Testis (tissue), 2 donors: Measurements from ENCODE around the gene ZNF692.

Source experiments
- POLR2A ChIP-seq: fragments of 450-650 bp; IDR thresholded peaks from one replicate; pipeline ENCODE4 v1.6.1; 2017; ENCODE audit warnings: antibody characterized with exemption, mild to moderate bottlenecking, moderate library complexity
- TF ChIP-seq, protein P1 (sequence below), 3 experiments: fragments of 450-650 bp in 2 of 3; fragments of 200-600 bp in 1 of 3; sonication (generic) in 1 of 3; IDR thresholded peaks; one replicate each; pipeline ENCODE4 v1.5.1; 2016 to 2019; ENCODE audit warnings: antibody characterized with exemption in 3 of 3, mild to moderate bottlenecking in 2 of 3, moderate library complexity in 1 of 3

DNA sequence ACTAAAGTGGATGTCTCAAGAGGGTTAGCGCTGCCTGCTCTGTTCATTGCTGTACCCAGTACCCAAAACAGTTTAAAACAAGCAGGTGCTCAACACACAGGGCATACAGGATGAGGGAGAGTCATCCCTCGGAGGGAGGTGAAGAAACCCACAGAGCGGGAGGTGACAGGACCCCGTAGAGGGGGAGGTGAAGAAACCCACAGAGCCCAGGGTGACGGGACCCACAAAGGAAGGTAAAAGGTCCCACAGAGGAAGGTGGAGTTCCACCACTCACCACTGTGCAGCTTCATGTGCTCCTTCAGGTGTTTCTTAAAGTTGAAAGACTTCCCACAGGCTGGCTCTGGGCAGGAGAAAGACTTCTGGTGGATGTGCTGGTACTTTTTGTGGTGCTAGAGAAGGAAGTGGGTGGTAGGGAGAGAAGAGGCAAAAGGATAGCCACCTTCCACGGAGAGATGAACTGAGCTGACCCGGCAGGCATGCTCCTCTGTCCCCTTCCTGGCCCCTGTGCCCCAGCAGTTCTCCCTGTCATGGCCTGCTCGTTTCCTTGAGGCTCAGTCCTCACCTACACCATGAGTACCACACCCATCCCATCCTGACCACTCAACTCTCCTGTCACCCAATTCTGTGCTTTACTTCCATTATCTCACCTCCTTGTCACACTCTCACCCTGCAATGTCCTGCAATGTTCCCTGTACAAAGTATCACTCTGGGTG lies 5.1 kb downstream of the ZNF692 start:
- TF ChIP-seq, protein P1, sequence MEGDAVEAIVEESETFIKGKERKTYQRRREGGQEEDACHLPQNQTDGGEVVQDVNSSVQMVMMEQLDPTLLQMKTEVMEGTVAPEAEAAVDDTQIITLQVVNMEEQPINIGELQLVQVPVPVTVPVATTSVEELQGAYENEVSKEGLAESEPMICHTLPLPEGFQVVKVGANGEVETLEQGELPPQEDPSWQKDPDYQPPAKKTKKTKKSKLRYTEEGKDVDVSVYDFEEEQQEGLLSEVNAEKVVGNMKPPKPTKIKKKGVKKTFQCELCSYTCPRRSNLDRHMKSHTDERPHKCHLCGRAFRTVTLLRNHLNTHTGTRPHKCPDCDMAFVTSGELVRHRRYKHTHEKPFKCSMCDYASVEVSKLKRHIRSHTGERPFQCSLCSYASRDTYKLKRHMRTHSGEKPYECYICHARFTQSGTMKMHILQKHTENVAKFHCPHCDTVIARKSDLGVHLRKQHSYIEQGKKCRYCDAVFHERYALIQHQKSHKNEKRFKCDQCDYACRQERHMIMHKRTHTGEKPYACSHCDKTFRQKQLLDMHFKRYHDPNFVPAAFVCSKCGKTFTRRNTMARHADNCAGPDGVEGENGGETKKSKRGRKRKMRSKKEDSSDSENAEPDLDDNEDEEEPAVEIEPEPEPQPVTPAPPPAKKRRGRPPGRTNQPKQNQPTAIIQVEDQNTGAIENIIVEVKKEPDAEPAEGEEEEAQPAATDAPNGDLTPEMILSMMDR (IDR thresholded peaks at IDR 0.05) = no peak
- TF ChIP-seq POLR2A = no peak
